Stimulated activated CD4-positive, alpha-beta T cell treated with anti-CD3 and anti-CD28 coated beads, Interleukin-12 subunit alpha, Interleukin-12 subunit beta, amount 100 ng/mL, for 4 hours (primary cell): Measurements from ENCODE around the gene HDGF.
A peak's percentile ranks its signal among the peaks of the same experiment; 100 is the strongest.

Experiments
- DNase-seq: peaks from one replicate; pipeline ENCODE4 v3.0.0-alpha.2; 2020

The HDGF gene

GRCh38 chr1:156751451-156751756, at the start of gene HDGF:
HDGF (minus strand) TSS chr1:156751675; CDS start chr1:156751429, 246 bp downstream.
- DNase-seq = no peak

GRCh38 chr1:156797212-156797871, 45.9 kb upstream of the HDGF start:
- no peak for DNase-seq

- no peak for DNase-seq
These were observed 45.0 kb upstream of the HDGF start for GRCh38 chr1:156796340-156797097.

GRCh38 chr1:156795787-156796186, 44.3 kb upstream of the HDGF start:
- no peak for DNase-seq

- no peak for DNase-seq
These were observed 43.9 kb upstream of the HDGF start for GRCh38 chr1:156795374-156795733.

- DNase-seq = no peak
These were observed 43.3 kb upstream of the HDGF start for GRCh38 chr1:156794506-156795373.

- DNase-seq = no peak
These were observed 38.3 kb upstream of the HDGF start for GRCh38 chr1:156789621-156790318.

GRCh38 chr1:156788136-156788535, 36.7 kb upstream of the HDGF start:
- no peak for DNase-seq

- no peak for DNase-seq
These were observed 35.2 kb upstream of the HDGF start for GRCh38 chr1:156786640-156787039.

GRCh38 chr1:156785458-156785857, 34.0 kb upstream of the HDGF start:
- no peak for DNase-seq

- no peak for DNase-seq
These were observed 30.2 kb upstream of the HDGF start for GRCh38 chr1:156781585-156782186.

GRCh38 chr1:156777573-156777972, 26.1 kb upstream of the HDGF start:
- DNase-seq = no peak

- no peak for DNase-seq
These were observed 25.5 kb upstream of the HDGF start for GRCh38 chr1:156776942-156777341.

GRCh38 chr1:156775799-156776198, 24.3 kb upstream of the HDGF start:
- no peak for DNase-seq

- DNase-seq = no peak
These were observed 22.1 kb upstream of the HDGF start for GRCh38 chr1:156773607-156774006.

GRCh38 chr1:156772728-156773497, 21.4 kb upstream of the HDGF start:
- DNase-seq = no peak

GRCh38 chr1:156772222-156772621, 20.7 kb upstream of the HDGF start:
- DNase-seq = no peak

GRCh38 chr1:156768610-156769295, 17.3 kb upstream of the HDGF start:
- DNase-seq = no peak

GRCh38 chr1:156767879-156768604, 16.6 kb upstream of the HDGF start:
- peak; percentile 40 for DNase-seq

- DNase-seq = peak; percentile 89
These were observed 15.8 kb upstream of the HDGF start, which contains the start of gene PRCC for GRCh38 chr1:156767101-156767878. PRCC (plus strand) TSS chr1:156767535; CDS start chr1:156767772, 237 bp downstream.
